HG03378 (cell line): ENCODE results near the gene ZNG1F.
"Not testable (repeated sequence)": the region's sequence is repeated elsewhere in the genome, so short reads cannot be mapped to it uniquely, and the experiment has no call there.

Source experiments
- ATAC-seq: cut with Tn5 transposase; IDR thresholded peaks from one replicate; pipeline ENCODE4 v1.9.1; 2021; ENCODE audit warnings: mild to moderate bottlenecking, moderate library complexity; ENCODE audit not compliant: unreplicated experiment

ZNG1F gene

DNA sequence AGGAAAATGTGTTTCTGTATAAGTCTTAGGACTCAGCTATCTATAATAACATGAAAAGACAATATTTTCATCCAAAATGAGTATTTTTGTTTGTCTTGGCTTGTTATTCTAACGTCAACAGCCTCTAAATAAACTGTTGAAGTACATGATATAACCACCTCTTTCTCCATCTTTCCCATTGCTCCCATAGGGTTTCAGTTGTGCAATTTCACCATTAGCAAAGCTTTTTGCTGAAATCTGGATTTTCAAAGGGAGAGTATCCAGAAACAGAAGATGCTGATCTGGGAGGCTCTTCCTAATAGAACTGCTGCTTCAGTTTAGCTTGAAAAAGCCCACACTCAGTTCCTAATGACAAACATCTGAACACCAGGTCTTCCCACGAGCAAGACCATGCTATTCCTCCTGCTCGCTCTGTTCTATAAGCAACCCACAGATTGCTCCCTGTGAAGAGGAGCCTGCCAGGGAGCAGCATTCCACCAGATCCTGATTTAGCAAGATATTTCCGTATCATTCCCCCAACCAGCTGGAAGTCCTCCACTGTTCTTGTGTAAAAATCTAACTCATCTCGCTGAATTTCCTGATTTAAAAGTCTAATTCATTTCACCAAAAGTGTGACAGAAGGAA is 101.8 kb downstream of the ZNG1F start:
- not testable (repeated sequence) for ATAC-seq

DNA sequence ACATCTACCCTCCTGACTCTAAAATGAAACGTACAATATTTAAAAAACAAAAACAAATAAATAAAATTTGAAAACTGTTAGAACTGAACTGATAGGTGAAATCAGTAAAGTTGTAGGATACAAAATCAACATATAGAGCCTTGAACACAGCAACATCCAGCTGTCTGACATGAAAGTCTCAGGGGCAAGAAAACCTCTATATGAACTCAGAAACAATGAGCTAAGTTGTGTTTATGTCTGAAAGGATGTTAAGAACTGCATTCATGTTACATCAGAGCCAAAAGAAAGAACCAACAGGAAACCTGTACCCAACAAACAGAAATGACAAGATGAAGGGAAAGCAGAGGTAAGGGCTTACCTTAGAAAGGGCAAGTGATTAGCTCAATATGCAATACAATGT is 102.4 kb downstream of the ZNG1F start:
- not testable (repeated sequence) for ATAC-seq

DNA sequence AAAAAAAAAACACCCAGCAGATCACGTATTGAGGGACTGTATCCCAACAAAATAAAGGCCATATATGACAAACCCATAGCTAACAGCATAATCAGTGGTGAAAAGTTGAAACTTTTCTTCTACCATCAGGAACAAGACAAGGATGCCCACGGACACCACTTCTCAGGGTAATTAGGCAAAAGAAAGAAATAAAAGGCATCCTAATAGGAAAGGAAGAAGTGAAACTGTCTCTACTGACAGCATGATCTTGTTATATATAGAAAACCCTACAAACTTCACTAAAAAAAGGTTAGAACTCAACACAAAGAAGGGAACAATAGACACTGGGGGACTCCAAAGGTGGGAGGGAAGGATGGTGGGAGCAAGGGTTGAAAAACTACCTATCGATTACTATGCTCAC is 102.9 kb downstream of the ZNG1F start:
- ATAC-seq = not testable (repeated sequence)

DNA sequence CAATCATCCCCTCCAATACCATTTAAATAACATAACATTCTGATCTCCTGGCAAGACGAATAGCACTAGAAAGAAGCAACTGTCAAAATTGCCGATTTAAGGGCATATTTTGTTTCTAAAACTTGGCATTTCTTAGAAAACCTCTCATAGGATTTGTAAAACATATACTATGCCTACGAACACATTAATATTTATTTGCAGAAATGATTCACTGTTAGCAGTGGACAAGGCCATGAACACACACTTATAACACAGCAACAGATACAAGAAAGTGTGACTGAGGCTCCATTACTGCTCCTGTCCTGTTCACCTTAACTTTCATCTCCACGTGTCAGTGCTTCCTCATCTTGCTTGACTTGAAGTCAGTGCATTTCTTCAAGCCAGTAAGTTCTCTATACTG is 106.8 kb downstream of the ZNG1F start:
- not testable (repeated sequence) for ATAC-seq
